Omental fat pad (tissue), 4 donors: ENCODE data around the gene CLTB. TPM values are rescaled to one million over a fixed set of nuclear protein-coding genes. Genes with fewer than 3 reads are reported as not detected.

ENCODE experiments used
- ATAC-seq: fragments of 150-250 bp; one replicate; pipeline ENCODE4 v1.9.1; 2016; ENCODE audit warnings: mild to moderate bottlenecking, moderate library complexity; ENCODE audit not compliant: low FRiP score
- DNase-seq: peaks from one replicate; pipeline ENCODE4 v3.0.0-alpha.2; 2019; ENCODE audit warnings: low spot score
- CTCF ChIP-seq, 3 donors: fragments of 450-650 bp; IDR thresholded peaks; one replicate each; pipeline ENCODE4 v1.5.1; 2016 to 2017; ENCODE audit warnings: antibody characterized with exemption in 3 of 3, mild to moderate bottlenecking in 3 of 3, moderate library complexity in 2 of 3
- total RNA-seq, 4 donors: library from RNA; depleted of rRNA; stranded (reverse); fragments of >200 nt; gene quantifications; one replicate each; pipeline ENCODE4 v1.1.0, GENCODE V29; 2016

Gene CLTB
- 100 to 1,000 TPM; 119 to 171 (median 128) TPM for total RNA-seq

GRCh38 chr5:176415952-176416924, at the start of gene CLTB:
Gene CLTB (minus strand): TSS chr5:176416539. CDS start chr5:176416363, 176 bp downstream.
- DNase-seq, result peak; percentile 72
- peak in 2 of 3 donors; percentile 27 to 62 for TF ChIP-seq CTCF (IDR thresholded peaks at IDR 0.05)
- peak; percentile 92 for ATAC-seq

GRCh38 chr5:176463113-176463764, 46.9 kb upstream of the CLTB start:
- no peak for ATAC-seq
- DNase-seq, result no peak
- no peak for TF ChIP-seq CTCF (IDR thresholded peaks at IDR 0.05)

GRCh38 chr5:176461349-176461748, 45.0 kb upstream of the CLTB start:
- no peak for ATAC-seq
- no peak for DNase-seq
- TF ChIP-seq CTCF (IDR thresholded peaks at IDR 0.05), result no peak

GRCh38 chr5:176458904-176459561, 42.7 kb upstream of the CLTB start:
- no peak for TF ChIP-seq CTCF (IDR thresholded peaks at IDR 0.05)
- ATAC-seq (no peak), DNase-seq (no peak)

GRCh38 chr5:176454724-176455394, 38.5 kb upstream of the CLTB start:
- DNase-seq, result no peak
- TF ChIP-seq CTCF (IDR thresholded peaks at IDR 0.05), result no peak
- no peak for ATAC-seq

GRCh38 chr5:176450077-176450476, 33.7 kb upstream of the CLTB start:
- ATAC-seq (no peak), DNase-seq (no peak)
- TF ChIP-seq CTCF (IDR thresholded peaks at IDR 0.05), result no peak
